A673 (cell line): ENCODE measurements around the gene IGLL5.

ENCODE experiments used
- EZH2 ChIP-seq: fragments of 200-600 bp; sonication (generic); IDR thresholded peaks from 2 replicates; pipeline ENCODE4 v1.6.1; 2017; ENCODE audit warnings: borderline replicate concordance, low read depth, mild to moderate bottlenecking, mixed read lengths, antibody characterized with exemption, low read length; ENCODE audit not compliant: poor library complexity, severe bottlenecking
- TF ChIP-seq, protein P1 (sequence below): fragments of 300-800, 200-600 bp; sonication (generic); conservative IDR thresholded peaks from 2 replicates; pipeline ENCODE4 v1.5.1; 2017; ENCODE audit warnings: low read depth, mild to moderate bottlenecking, antibody characterized with exemption, low read length, moderate library complexity, mixed read lengths

DNA sequence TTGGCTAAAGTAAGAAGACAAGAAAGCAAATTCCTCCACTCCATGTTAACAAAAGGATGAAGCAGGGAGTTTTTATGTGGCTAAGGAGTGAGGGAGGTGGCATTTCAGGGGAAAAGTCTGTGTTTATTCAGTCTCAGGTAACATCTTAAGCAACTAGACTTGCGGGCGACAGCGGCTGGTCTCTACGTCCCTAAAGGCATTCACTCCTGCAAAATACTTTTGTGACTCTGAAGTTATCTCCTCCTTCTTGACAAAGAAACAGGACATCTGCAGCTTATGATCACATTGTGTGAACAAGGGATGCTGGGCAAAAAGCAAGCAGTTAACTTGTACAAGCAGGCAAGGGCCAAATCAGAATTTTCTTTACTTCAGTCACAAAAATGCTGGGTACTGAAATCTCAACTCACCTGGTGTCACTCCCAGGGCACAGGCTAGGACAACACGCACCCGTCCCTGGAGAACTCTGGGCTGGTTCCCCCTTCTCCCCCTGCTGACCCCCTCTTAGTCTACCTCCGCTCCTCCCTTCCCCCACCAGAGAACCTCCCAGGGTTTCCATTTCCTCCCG, 38.3 kb downstream of the IGLL5 start:
- TF ChIP-seq, protein P1, sequence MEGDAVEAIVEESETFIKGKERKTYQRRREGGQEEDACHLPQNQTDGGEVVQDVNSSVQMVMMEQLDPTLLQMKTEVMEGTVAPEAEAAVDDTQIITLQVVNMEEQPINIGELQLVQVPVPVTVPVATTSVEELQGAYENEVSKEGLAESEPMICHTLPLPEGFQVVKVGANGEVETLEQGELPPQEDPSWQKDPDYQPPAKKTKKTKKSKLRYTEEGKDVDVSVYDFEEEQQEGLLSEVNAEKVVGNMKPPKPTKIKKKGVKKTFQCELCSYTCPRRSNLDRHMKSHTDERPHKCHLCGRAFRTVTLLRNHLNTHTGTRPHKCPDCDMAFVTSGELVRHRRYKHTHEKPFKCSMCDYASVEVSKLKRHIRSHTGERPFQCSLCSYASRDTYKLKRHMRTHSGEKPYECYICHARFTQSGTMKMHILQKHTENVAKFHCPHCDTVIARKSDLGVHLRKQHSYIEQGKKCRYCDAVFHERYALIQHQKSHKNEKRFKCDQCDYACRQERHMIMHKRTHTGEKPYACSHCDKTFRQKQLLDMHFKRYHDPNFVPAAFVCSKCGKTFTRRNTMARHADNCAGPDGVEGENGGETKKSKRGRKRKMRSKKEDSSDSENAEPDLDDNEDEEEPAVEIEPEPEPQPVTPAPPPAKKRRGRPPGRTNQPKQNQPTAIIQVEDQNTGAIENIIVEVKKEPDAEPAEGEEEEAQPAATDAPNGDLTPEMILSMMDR, result no peak
- no peak for TF ChIP-seq EZH2
